Measurements from ENCODE around the gene ADGRB2.

ADGRB2 gene

DNA sequence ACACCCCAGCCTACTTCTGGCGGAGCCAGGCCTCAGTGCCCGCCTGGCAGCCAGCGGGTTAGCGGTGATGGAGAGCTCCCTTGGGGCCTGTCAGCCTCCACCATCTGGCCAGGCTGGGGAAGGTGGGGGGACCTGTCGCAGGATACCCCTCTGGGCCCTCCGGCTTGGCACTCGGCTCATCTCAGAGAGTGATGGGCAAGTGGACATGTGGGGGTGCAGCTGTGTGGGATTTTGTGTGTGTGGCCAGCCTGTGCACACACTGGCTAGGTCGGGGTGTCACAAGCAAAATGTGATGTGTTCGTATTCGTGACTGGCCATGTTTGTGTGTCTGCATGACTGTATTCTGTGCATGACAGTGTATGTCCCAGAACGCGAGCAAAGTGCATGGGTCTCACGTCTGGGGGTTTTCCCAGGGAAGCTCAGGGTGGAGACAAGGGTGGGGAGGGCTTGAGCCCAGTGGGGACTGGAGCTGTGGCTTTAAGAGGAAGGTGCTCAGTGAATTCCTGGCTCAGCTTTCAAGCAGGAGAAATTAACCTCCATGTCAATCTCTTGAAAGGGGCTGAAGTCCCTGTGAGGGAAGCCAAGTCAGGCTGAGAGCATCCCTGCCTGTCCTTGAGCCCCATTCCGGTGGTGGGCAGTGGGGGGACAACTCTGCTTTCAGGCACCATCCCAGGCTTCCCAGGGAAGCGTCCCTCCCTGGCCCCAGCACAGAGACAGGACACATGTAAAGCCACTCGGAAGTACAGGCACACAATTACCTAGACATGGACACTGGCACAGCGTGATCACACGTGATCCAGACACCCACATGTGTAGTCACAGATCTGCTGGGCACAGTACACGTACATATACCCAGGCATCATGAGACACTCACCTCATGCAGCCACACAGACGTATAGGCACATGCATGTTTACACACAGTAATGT, 21.1 kb upstream of the ADGRB2 start:
- H3K27ac ChIP-seq (ENCODE audit: low read depth, low read length): peak overlapping the region; percentile 46

DNA sequence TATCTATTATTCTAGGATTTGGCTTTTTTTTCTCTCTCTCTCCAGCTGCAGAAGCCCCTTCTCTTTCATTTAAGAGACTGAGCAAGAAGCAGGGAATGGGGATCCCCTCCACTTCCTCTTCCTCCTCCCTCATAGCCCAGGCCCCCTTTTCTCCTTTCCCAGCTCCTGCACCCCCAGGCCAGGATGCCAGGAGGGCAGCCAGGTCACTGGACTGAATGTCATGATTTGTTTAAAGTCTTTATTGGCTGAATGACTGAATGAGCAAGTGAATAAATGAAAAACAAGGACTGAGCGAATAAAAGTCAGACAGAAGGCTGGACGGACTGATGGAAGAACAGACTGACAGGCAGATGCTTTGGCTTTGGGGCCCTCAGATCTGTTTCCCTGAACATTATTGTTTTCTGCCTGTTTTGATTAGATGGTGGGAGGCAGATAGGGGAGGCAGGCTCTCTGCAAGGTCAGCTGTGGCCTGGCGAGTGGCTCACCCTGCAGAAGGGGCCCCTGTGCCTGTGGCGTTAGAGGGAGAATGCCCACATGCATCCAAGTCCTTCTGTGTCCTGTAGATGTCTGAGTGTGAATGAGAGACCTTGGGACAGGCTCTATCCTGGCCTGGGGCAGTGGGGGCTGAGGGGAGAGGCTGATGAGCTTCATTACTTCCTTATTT, 20.3 kb upstream of the ADGRB2 start:
- H3K9me2 ChIP-seq (replicated peaks; ENCODE audit: insufficient read depth, low read length): no peaks in the 10 kb centered on the region
- H2AFZ ChIP-seq (ENCODE audit: low read depth, low read length, severe bottlenecking): peak overlapping the region; percentile 17
- H3K36me3 ChIP-seq (ENCODE audit: low read length): no peaks in the 10 kb centered on the region
- H3K27me3 ChIP-seq (ENCODE audit: low read length): no peaks in the 10 kb centered on the region
- no peak overlapping the region for H3K4me3 ChIP-seq (ENCODE audit: insufficient read depth, low read length, poor library complexity, severe bottlenecking)
- H3K9ac ChIP-seq (ENCODE audit: low read length): peak overlapping the region; percentile 33
- no peaks in the 10 kb centered on the region for H3K79me2 ChIP-seq (ENCODE audit: insufficient read depth, low read length)
- H4K20me1 ChIP-seq (ENCODE audit: low read depth, low read length): no peaks in the 10 kb centered on the region
- peak overlapping the region; percentile 33 for H3K4me2 ChIP-seq (ENCODE audit: low read depth, low read length, poor library complexity, severe bottlenecking)
- no peak for TF ChIP-seq EZH2phosphoT487 (conservative IDR thresholded peaks at IDR 0.05; ENCODE audit: low read length)
- TF ChIP-seq, protein P1, sequence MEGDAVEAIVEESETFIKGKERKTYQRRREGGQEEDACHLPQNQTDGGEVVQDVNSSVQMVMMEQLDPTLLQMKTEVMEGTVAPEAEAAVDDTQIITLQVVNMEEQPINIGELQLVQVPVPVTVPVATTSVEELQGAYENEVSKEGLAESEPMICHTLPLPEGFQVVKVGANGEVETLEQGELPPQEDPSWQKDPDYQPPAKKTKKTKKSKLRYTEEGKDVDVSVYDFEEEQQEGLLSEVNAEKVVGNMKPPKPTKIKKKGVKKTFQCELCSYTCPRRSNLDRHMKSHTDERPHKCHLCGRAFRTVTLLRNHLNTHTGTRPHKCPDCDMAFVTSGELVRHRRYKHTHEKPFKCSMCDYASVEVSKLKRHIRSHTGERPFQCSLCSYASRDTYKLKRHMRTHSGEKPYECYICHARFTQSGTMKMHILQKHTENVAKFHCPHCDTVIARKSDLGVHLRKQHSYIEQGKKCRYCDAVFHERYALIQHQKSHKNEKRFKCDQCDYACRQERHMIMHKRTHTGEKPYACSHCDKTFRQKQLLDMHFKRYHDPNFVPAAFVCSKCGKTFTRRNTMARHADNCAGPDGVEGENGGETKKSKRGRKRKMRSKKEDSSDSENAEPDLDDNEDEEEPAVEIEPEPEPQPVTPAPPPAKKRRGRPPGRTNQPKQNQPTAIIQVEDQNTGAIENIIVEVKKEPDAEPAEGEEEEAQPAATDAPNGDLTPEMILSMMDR (IDR thresholded peaks at IDR 0.05; ENCODE audit: insufficient read depth, low read length, poor library complexity, severe bottlenecking): no peak
- peaks cover 12% of the 10 kb centered on the region for H3F3A ChIP-seq (ENCODE audit: insufficient read depth)
- peak overlapping the region; percentile 46 for H3K27ac ChIP-seq (ENCODE audit: low read depth, low read length)
- H3K9me3 ChIP-seq (ENCODE audit: insufficient read depth, low read length): no peaks in the 10 kb centered on the region

More for the DNA sequence above, 21.1 kb upstream of the ADGRB2 start:
- no peaks in the 10 kb centered on the region for H3K27me3 ChIP-seq (ENCODE audit: low read length)
- TF ChIP-seq EZH2phosphoT487 (conservative IDR thresholded peaks at IDR 0.05; ENCODE audit: low read length): no peak
- TF ChIP-seq, protein P1 (IDR thresholded peaks at IDR 0.05; ENCODE audit: insufficient read depth, low read length, poor library complexity, severe bottlenecking): no peak
- H3F3A ChIP-seq (ENCODE audit: insufficient read depth): peaks cover 12% of the 10 kb centered on the region
- H3K79me2 ChIP-seq (ENCODE audit: insufficient read depth, low read length): no peaks in the 10 kb centered on the region
- H2AFZ ChIP-seq (ENCODE audit: low read depth, low read length, severe bottlenecking): peak overlapping the region; percentile 17
- no peaks in the 10 kb centered on the region for H3K9me2 ChIP-seq (replicated peaks; ENCODE audit: insufficient read depth, low read length)
- H3K4me2 ChIP-seq (ENCODE audit: low read depth, low read length, poor library complexity, severe bottlenecking): peak overlapping the region; percentile 33
- H3K9me3 ChIP-seq (ENCODE audit: insufficient read depth, low read length): no peaks in the 10 kb centered on the region
- H3K4me3 ChIP-seq (ENCODE audit: insufficient read depth, low read length, poor library complexity, severe bottlenecking): no peak overlapping the region
- H3K36me3 ChIP-seq (ENCODE audit: low read length): no peaks in the 10 kb centered on the region
- H4K20me1 ChIP-seq (ENCODE audit: low read depth, low read length): no peaks in the 10 kb centered on the region
- H3K9ac ChIP-seq (ENCODE audit: low read length): peak overlapping the region; percentile 33

DNA sequence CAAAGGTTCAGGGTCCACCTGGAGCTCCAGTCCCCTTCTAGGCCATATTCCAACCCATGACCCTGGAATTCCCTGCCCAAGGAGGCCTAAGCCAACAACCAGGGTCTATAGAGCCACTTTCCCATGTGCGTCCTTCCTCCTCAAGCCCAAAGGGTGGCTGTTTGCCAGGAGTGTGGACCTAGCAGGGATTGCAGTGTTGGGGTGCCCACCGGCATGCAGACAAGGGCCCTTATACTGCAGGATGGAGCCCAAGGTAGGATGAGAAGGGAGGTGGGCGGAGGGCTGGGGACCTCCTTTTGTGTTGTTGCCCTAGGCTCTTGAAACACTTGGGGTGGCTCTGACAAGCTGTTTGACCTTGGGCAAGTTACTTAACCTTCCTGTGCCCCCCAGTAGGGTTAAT, 19.7 kb upstream of the ADGRB2 start:
- H3K27me3 ChIP-seq (ENCODE audit: low read length): no peaks in the 10 kb centered on the region
- TF ChIP-seq, protein P1 (IDR thresholded peaks at IDR 0.05; ENCODE audit: insufficient read depth, low read length, poor library complexity, severe bottlenecking): no peak
- TF ChIP-seq EZH2phosphoT487 (conservative IDR thresholded peaks at IDR 0.05; ENCODE audit: low read length): no peak
- no peaks in the 10 kb centered on the region for H3K36me3 ChIP-seq (ENCODE audit: low read length)
- no peak overlapping the region for H3K9ac ChIP-seq (ENCODE audit: low read length)
- peaks cover 12% of the 10 kb centered on the region for H3F3A ChIP-seq (ENCODE audit: insufficient read depth)
- H2AFZ ChIP-seq (ENCODE audit: low read depth, low read length, severe bottlenecking): no peak overlapping the region
- no peaks in the 10 kb centered on the region for H3K9me3 ChIP-seq (ENCODE audit: insufficient read depth, low read length)
- H3K27ac ChIP-seq (ENCODE audit: low read depth, low read length): no peak overlapping the region; the same call in 1 of the 2 replicates
- H4K20me1 ChIP-seq (ENCODE audit: low read depth, low read length): no peaks in the 10 kb centered on the region
- no peak overlapping the region for H3K4me3 ChIP-seq (ENCODE audit: insufficient read depth, low read length, poor library complexity, severe bottlenecking)
- no peaks in the 10 kb centered on the region for H3K79me2 ChIP-seq (ENCODE audit: insufficient read depth, low read length)
- no peaks in the 10 kb centered on the region for H3K9me2 ChIP-seq (replicated peaks; ENCODE audit: insufficient read depth, low read length)
- no peak overlapping the region for H3K4me2 ChIP-seq (ENCODE audit: low read depth, low read length, poor library complexity, severe bottlenecking)
